ENCODE results near the gene RPL32. TPM values are rescaled to one million over a fixed set of nuclear protein-coding genes. Genes with fewer than 3 reads are reported as not detected.
"Not testable (repeated sequence)": the region's sequence is repeated elsewhere in the genome, so short reads cannot be mapped to it uniquely, and the experiment has no call there.

The RPL32 gene
- total RNA-seq, 1 donor from 2014 or later, result 1,626 TPM

DNA sequence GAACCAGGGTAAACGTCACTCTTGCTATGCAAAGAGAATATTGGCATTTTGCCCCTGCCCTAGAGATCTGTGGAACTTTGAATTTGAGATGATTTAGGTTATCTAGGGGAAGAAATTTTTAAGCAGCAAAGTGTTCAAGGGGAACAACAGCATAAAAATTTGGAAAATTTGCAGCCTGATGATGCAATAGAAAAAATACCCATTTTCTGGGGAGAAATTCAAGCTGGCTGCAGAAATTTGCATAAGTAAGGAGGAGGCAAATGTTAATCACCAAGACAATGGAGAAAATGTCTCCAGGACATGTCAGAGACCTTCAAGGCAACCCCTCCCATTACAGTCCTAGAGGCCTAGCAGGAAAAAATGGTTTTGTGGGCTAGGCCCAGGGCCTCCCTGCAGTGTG, 4.4 kb upstream of the RPL32 start:
- Mint-ChIP-seq H3K9me3 (ENCODE audit: low read depth) (no peaks in the 10 kb centered on the region), H3K4me1 (ENCODE audit: low read depth) (peaks cover under 1% of the 10 kb centered on the region), H3K36me3 (ENCODE audit: insufficient read depth) (peaks cover under 1% of the 10 kb centered on the region), H3K27me3 (no peaks in the 10 kb centered on the region), H3K27ac (no peak overlapping the region), H3K4me3 (ENCODE audit: low read depth) (no peak overlapping the region)
- TF ChIP-seq, protein P1, sequence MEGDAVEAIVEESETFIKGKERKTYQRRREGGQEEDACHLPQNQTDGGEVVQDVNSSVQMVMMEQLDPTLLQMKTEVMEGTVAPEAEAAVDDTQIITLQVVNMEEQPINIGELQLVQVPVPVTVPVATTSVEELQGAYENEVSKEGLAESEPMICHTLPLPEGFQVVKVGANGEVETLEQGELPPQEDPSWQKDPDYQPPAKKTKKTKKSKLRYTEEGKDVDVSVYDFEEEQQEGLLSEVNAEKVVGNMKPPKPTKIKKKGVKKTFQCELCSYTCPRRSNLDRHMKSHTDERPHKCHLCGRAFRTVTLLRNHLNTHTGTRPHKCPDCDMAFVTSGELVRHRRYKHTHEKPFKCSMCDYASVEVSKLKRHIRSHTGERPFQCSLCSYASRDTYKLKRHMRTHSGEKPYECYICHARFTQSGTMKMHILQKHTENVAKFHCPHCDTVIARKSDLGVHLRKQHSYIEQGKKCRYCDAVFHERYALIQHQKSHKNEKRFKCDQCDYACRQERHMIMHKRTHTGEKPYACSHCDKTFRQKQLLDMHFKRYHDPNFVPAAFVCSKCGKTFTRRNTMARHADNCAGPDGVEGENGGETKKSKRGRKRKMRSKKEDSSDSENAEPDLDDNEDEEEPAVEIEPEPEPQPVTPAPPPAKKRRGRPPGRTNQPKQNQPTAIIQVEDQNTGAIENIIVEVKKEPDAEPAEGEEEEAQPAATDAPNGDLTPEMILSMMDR (IDR thresholded peaks at IDR 0.05; ENCODE audit: unreplicated experiment), result no peak
- no peak for DNase-seq (ENCODE audit: low spot score, unreplicated experiment)

GRCh38 chr3:12842469-12842868, 1.1 kb upstream of the RPL32 start:
- no peaks in the 10 kb centered on the region for H3K9me3 Mint-ChIP-seq (ENCODE audit: low read depth)
- TF ChIP-seq, protein P1 (IDR thresholded peaks at IDR 0.05; ENCODE audit: unreplicated experiment), result no peak
- H3K4me3 Mint-ChIP-seq (ENCODE audit: low read depth), result no peak overlapping the region

GRCh38 chr3:12841970-12842328, 584 bp upstream of the RPL32 start:
- Mint-ChIP-seq H3K4me3 (ENCODE audit: low read depth) (peak overlapping the region; percentile 98), H3K9me3 (ENCODE audit: low read depth) (no peaks in the 10 kb centered on the region), H3K27ac (peak overlapping the region; percentile 100), H3K36me3 (ENCODE audit: insufficient read depth) (peaks cover 22% of the 10 kb centered on the region), H3K4me1 (ENCODE audit: low read depth) (peaks cover 29% of the 10 kb centered on the region), H3K27me3 (no peaks in the 10 kb centered on the region)
- TF ChIP-seq, protein P1 (IDR thresholded peaks at IDR 0.05; ENCODE audit: unreplicated experiment), result peak; percentile 3
- DNase-seq (ENCODE audit: low spot score, unreplicated experiment), result no peak

More at GRCh38 chr3:12842469-12842868, 1.1 kb upstream of the RPL32 start:
- H3K4me1 Mint-ChIP-seq (ENCODE audit: low read depth), result peaks cover 29% of the 10 kb centered on the region
- peaks cover 18% of the 10 kb centered on the region for H3K36me3 Mint-ChIP-seq (ENCODE audit: insufficient read depth)
- H3K27me3 Mint-ChIP-seq, result no peaks in the 10 kb centered on the region
- H3K27ac Mint-ChIP-seq, result no peak overlapping the region
- no peak for DNase-seq (ENCODE audit: low spot score, unreplicated experiment)

DNA sequence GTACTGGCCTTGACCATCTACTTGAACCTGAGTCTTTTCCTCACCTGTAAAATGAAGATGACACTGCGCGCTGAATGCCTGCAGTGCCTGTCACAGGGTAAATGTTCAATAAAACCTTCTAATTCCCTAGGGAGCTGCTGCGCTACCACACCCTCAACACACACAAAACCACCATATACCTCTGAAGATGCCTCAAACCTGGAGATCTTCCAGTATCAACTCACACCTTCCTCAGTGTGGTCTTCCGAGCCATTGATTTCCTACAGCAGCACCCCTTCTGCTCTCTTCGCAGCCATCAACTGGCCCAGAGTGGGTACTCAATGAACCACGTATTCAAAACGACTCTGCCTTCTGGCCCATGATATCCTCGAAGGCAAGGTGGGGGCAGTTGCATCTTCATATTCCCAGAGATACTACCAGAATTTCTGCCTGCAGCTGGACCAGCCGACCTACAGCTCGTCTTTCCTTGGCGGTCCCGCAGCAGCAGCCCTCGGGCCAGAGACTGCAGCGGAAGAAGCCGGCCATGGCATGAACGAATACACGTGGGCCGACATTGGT, 695 bp downstream of the RPL32 start:
- DNase-seq (ENCODE audit: low spot score, unreplicated experiment), result no peak
- TF ChIP-seq, protein P1 (IDR thresholded peaks at IDR 0.05; ENCODE audit: unreplicated experiment), result no peak
- peaks cover 26% of the 10 kb centered on the region for H3K36me3 Mint-ChIP-seq (ENCODE audit: insufficient read depth)
- H3K27me3 Mint-ChIP-seq, result no peaks in the 10 kb centered on the region
- peak overlapping the region; percentile 100 for H3K27ac Mint-ChIP-seq
- peak overlapping the region; percentile 98 for H3K4me3 Mint-ChIP-seq (ENCODE audit: low read depth)
- H3K9me3 Mint-ChIP-seq (ENCODE audit: low read depth), result no peaks in the 10 kb centered on the region
- peaks cover 29% of the 10 kb centered on the region for H3K4me1 Mint-ChIP-seq (ENCODE audit: low read depth)

DNA sequence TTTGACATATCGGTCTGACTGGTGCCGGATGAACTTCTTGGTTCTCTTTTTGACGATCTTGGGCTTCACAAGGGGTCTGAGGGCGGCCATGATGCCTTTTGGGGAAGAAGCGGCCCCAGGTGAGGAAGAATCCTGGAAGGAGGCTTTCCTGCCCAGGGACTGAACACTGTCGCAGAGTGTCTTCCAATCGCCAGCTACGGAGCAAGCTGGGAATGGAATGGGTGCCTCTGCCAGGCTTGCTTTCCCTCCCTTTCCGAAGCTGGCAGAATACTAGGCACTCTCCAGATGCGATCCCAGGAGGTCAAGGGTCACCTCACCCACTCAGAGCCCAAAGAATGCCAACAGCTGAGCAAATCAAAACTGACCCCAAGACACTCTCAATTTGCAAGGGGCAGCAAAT, 1.2 kb downstream of the RPL32 start:
- Mint-ChIP-seq H3K36me3 (ENCODE audit: insufficient read depth) (peaks cover 29% of the 10 kb centered on the region), H3K4me3 (ENCODE audit: low read depth) (peak overlapping the region; percentile 98), H3K4me1 (ENCODE audit: low read depth) (peaks cover 29% of the 10 kb centered on the region), H3K27ac (peak overlapping the region; percentile 100)
- not testable (repeated sequence) for DNase-seq (ENCODE audit: low spot score, unreplicated experiment); H3K27me3 Mint-ChIP-seq; H3K9me3 Mint-ChIP-seq (ENCODE audit: low read depth)

Data from progenitor cell of endocrine pancreas (in vitro differentiated cells).